K562 (cell line): ENCODE results near the gene ST14. TPM values are rescaled to one million over a fixed set of nuclear protein-coding genes. Genes with fewer than 3 reads are reported as not detected.

Source experiments
- ATAC-seq: fragments of 200-7000 bp; cut with Tn5 transposase; 3 replicates; pipeline ENCODE4 v1.9.1; 2020; ENCODE audit warnings: moderate library complexity
- BruUV-seq: library from RNA; stranded (reverse); fragments of 400-500 nt; replicated peaks from 2 replicates; lab custom pipeline; 2021; lab: Mats Ljungman, UMichigan
- CTCF ChIA-PET: fragments of 300-600 bp; formaldehyde crosslinking; extraction: SDS; loops from one replicate; lab custom pipeline; 2021; ENCODE audit warnings: low intra/inter-chr PET ratio; lab: Yijun Ruan, JAX
- POLR2A ChIA-PET: fragments of 300-600, 350-650 bp; sonication (Branson Sonifier 250); formaldehyde crosslinking; extraction: SDS; loops from one replicate; lab custom pipeline; 2021; ENCODE audit warnings: antibody characterized with exemption, inconsistent platforms; lab: Yijun Ruan, JAX
- DNase-seq, 4 experiments: peaks; one replicate each; pipeline versions ENCODE4 v3.0.0 to v3.0.0-alpha.2; 2011 to 2018; ENCODE audit warnings: low spot score in 3 of 4, mixed read lengths in 3 of 4; ENCODE audit errors: extremely low read depth in 1 of 4
- FAIRE-seq: peaks from 2 replicates; lab custom pipeline; 2011; peaks lifted over from hg19 to GRCh38; lab: Jason Lieb, UNC
- H2AFZ ChIP-seq: 2 replicates; pipeline ENCODE4 v1.6.0; 2011; ENCODE audit warnings: low read depth, low read length, control low read depth, inconsistent platforms
- H3K27ac ChIP-seq: fragments of 200-600 bp; 3 replicates; pipeline ENCODE4 v1.8.0; 2011; ENCODE audit warnings: low read depth, mild to moderate bottlenecking, control low read depth, inconsistent platforms, low read length, moderate library complexity, mixed read lengths; ENCODE audit errors: extremely low read depth
- H3K27me3 ChIP-seq, 2 experiments: fragments of 300-600 bp in 1 of 2; 2 replicates in 1 of 2; 3 replicates in 1 of 2; pipeline versions ENCODE4 v1.6.0 to v1.8.0; 2011; ENCODE audit warnings: inconsistent platforms in 2 of 2, low read length in 2 of 2, mild to moderate bottlenecking in 1 of 2, mixed read lengths in 1 of 2, moderate library complexity in 1 of 2; ENCODE audit not compliant: control insufficient read depth in 2 of 2, insufficient read depth in 2 of 2
- H3K36me3 ChIP-seq: fragments of 300-600 bp; 3 replicates; pipeline ENCODE4 v1.8.0; 2011; ENCODE audit warnings: mild to moderate bottlenecking, low read length, inconsistent platforms; ENCODE audit not compliant: control insufficient read depth, insufficient read depth
- H3K4me1 ChIP-seq, 2 experiments: fragments of 200-600 bp in 1 of 2; replicated peaks in 1 of 2; 2 replicates in 1 of 2; 3 replicates in 1 of 2; pipeline versions ENCODE4 v1.5.1 to v1.8.0; 2011; ENCODE audit warnings: inconsistent platforms in 2 of 2, low read length in 2 of 2, mild to moderate bottlenecking in 1 of 2, mixed read lengths in 1 of 2, moderate library complexity in 1 of 2; ENCODE audit not compliant: control insufficient read depth in 2 of 2, insufficient read depth in 2 of 2
- H3K4me2 ChIP-seq: 2 replicates; pipeline ENCODE4 v1.6.1; 2011; ENCODE audit warnings: low read length, control low read depth, inconsistent platforms, mixed read lengths; ENCODE audit not compliant: insufficient read depth
- H3K4me3 ChIP-seq: fragments of 200-600 bp; sonication (generic), shearing (Covaris generic); 2 replicates; pipeline ENCODE4 v1.5.1; 2016; ENCODE audit warnings: control low read depth, inconsistent platforms
- H3K79me2 ChIP-seq: fragments of 200-600 bp; 3 replicates; pipeline ENCODE4 v1.8.0; 2011; ENCODE audit warnings: low read length, inconsistent platforms; ENCODE audit not compliant: control insufficient read depth, insufficient read depth
- H3K9ac ChIP-seq, 2 experiments: 2 replicates each; pipeline versions ENCODE4 v1.6.0 to v1.6.1; 2011; ENCODE audit warnings: low read depth in 2 of 2, low read length in 2 of 2, control low read depth in 1 of 2, inconsistent platforms in 1 of 2, mild to moderate bottlenecking in 1 of 2, mixed read lengths in 1 of 2; ENCODE audit not compliant: insufficient read depth in 1 of 2
- H3K9me1 ChIP-seq: one replicate; pipeline ENCODE4 v1.6.0; 2011; ENCODE audit warnings: inconsistent platforms, mild to moderate bottlenecking, low read length, moderate library complexity; ENCODE audit not compliant: control insufficient read depth, insufficient read depth
- H3K9me3 ChIP-seq: replicated peaks from 2 replicates; pipeline ENCODE4 v1.5.1; 2011; ENCODE audit warnings: low read depth, low read length, inconsistent platforms; ENCODE audit not compliant: control insufficient read depth, insufficient read depth
- H4K20me1 ChIP-seq: replicated peaks from 2 replicates; pipeline ENCODE4 v1.6.1; 2011; ENCODE audit warnings: low read length, inconsistent platforms, mixed read lengths; ENCODE audit not compliant: control insufficient read depth, insufficient read depth
- ADNP ChIP-seq: fragments of 200-800 bp; sonication (Bioruptor generic); IDR thresholded peaks from 2 replicates; pipeline ENCODE4 v1.6.1; 2016; ENCODE audit warnings: missing genetic modification characterization, missing compliant biosample characterization
- DMBX1 ChIP-seq: fragments of 250-450 bp; sonication (Bioruptor Pico); IDR thresholded peaks from 2 replicates; pipeline ENCODE4 v1.8.0; 2022; ENCODE audit warnings: inconsistent platforms, mild to moderate bottlenecking, moderate library complexity, borderline replicate concordance
- EHMT2 ChIP-seq: fragments of 450-650 bp; IDR thresholded peaks from 2 replicates; pipeline ENCODE4 v1.6.1; 2018; ENCODE audit warnings: antibody characterized with exemption
- MBD2 ChIP-seq: sonication (generic); IDR thresholded peaks from 2 replicates; pipeline ENCODE4 v1.6.1; 2016; ENCODE audit warnings: low read depth, borderline replicate concordance
- MLLT1 ChIP-seq, 2 experiments: fragments of 450-650 bp; IDR thresholded peaks; 2 replicates each; pipeline ENCODE4 v1.6.1; 2016
- NBN ChIP-seq: fragments of 450-650 bp; IDR thresholded peaks from 2 replicates; pipeline ENCODE4 v1.6.1; 2016; ENCODE audit warnings: low read depth, mild to moderate bottlenecking
- POLR3G ChIP-seq: IDR thresholded peaks from 2 replicates; pipeline ENCODE4 v1.6.1; 2011; ENCODE audit not compliant: insufficient read length, insufficient replicate concordance; ENCODE audit errors: extremely low read depth
- RNF219 ChIP-seq: fragments of 250-450 bp; sonication (Bioruptor Pico); IDR thresholded peaks from 2 replicates; pipeline ENCODE4 v1.5.0; 2022; ENCODE audit warnings: mild to moderate bottlenecking
- SOX6 ChIP-seq: fragments of 450-650 bp; IDR thresholded peaks from 2 replicates; pipeline ENCODE4 v1.6.1; 2014; ENCODE audit warnings: mild to moderate bottlenecking
- ZNF224 ChIP-seq: sonication (generic); formaldehyde crosslinking; IDR thresholded peaks from 2 replicates; pipeline ENCODE4 v1.8.0; 2022; ENCODE audit warnings: mild to moderate bottlenecking, missing genetic modification reagents
- ZNF408 ChIP-seq: fragments of 250-450 bp; sonication (Bioruptor Pico); IDR thresholded peaks from 2 replicates; pipeline ENCODE4 v1.4.0; 2020; ENCODE audit warnings: low read depth, mild to moderate bottlenecking, moderate library complexity
- ZNF707 ChIP-seq: fragments of 250-450 bp; sonication (Bioruptor Pico); conservative IDR thresholded peaks from 2 replicates; pipeline ENCODE4 v1.8.0; 2022; ENCODE audit warnings: inconsistent platforms, mild to moderate bottlenecking, moderate library complexity
- WGBS: fragments of 100-300 bp; shearing (Covaris generic); methylation state at CpG from one replicate; pipeline ENCODE4 v1.1.6; 2016; ENCODE audit warnings: low coverage, mixed read lengths; ENCODE audit not compliant: insufficient coverage; ENCODE audit errors: missing lambda C conversion rate; 5-methylcytosine and 5-hydroxymethylcytosine counted together
- in situ Hi-C: fragments of 300-500 bp; cut with MboI; formaldehyde crosslinking; loops from 4 replicates; pipeline ENCODE4 v1.15.0; 2018; ENCODE audit warnings: inconsistent platforms, mixed read lengths
- intact Hi-C: fragments of 100-400 bp; cut with micrococcal nuclease; formaldehyde crosslinking; loops from 2 replicates; pipeline ENCODE4 v1.14.2; 2022
- polyA plus RNA-seq, 8 experiments: library from polyadenylated mRNA; depleted of rRNA in 4 of 8; stranded (reverse) in 5 of 8; unstranded in 3 of 8; fragments of >200 nt; fragmentation: Nextera tagmentation in 2 of 8; fragmentation: Illumina TruSeq in 1 of 8; extraction: Ambion mirVana in 2 of 8; extraction: Trizol in 1 of 8; gene quantifications; 2 replicates each; pipeline versions ENCODE4 v1.2.1 to v1.2.3, GENCODE V29; 2011 to 2014; ENCODE audit warnings: inconsistent platforms in 1 of 8, missing spikeins in 1 of 8
- total RNA-seq, 7 experiments: library from RNA; depleted of rRNA in 6 of 7; stranded (reverse); fragments of >200 nt in 6 of 7; fragmentation: Illumina TruSeq in 2 of 7; extraction: Trizol in 2 of 7; gene quantifications; 2 replicates each; pipeline versions ENCODE4 v1.2.1 to v1.2.3, GENCODE V29; 2011 to 2021; ENCODE audit warnings: low replicate concordance in 1 of 7
- TF ChIP-seq, protein P1 (sequence below): sonication (generic); formaldehyde crosslinking; IDR thresholded peaks from 2 replicates; pipeline ENCODE4 v1.8.0; 2023; ENCODE audit warnings: mild to moderate bottlenecking, missing genetic modification reagents

ST14 gene
- total and polyA plus RNA-seq, 9 of the 15 experiments (the other 6 are each of a cell fraction or from before 2014, with no cell fraction given) = 0.08 to 0.20 TPM; not detected in 7

DNA sequence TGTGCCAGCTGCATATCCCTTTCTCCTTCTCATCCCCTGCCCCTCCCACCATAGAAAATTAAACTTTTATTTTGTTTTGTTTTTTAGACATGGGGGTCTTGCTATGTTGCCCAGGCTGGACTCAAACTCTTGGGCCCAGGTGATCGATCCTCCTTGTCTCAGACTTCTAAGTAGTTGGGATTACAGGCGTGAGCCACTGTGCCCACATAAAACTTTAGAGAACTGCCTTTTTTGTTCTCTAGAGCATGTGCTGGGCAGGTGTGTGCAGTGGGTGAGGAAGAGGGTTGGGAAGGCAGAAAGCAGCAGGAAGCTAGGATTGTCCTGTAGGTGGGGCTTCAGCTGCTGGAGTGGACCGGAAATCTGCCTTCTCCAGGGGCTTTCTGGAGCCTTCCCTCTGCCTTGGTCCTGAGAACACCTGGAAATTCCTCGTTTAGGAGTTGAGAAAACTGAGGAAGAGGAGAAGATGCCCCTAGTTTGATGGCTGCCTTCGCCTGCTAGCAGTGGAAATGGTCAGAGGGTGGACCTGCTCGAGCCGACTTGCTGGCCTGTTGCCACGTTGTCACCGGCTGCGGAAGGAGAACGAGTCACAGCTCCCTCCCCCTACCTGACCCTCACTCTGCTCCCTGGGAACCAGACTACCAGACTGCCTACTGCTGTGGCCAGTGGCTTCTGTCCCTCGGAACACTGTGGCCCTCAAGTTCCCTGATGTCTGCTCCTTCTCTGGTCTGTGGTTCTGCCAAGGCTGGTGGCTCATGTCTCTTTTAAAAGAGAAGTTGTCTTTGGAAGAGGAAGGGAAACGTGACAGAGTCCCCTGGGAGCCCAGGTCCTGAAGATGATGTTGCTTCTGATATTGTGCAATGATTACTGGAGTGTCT is 4.0 kb downstream of the ST14 start:
- Histone ChIP-seq H3K4me1 (peaks cover 9 to 12% of the 10 kb centered on the region in 2 experiments; a peak in 2 of 5 replicates), H3K9me1 (no peaks in the 10 kb centered on the region), H3K36me3 (no peaks in the 10 kb centered on the region), H3K27ac (no peak overlapping the region), H3K9ac (peak overlapping the region; percentile 37 to 64; a peak in 3 of 4 replicates), H2AFZ (peak overlapping the region; percentile 88), H3K4me2 (peak overlapping the region; percentile 85), H3K4me3 (peak overlapping the region; percentile 36), H4K20me1 (peaks cover 3% of the 10 kb centered on the region; the same call in 1 of the 2 replicates), H3K27me3 (peaks cover 47 to 67% of the 10 kb centered on the region in 2 experiments), H3K79me2 (no peaks in the 10 kb centered on the region), H3K9me3 (no peaks in the 10 kb centered on the region)
- DNase-seq = peak; percentile 49 to 61 (median 55)
- peak; percentile 80 for ATAC-seq
- WGBS = 5% methylated on average over 12 of the region's 13 CpGs
- FAIRE-seq = peak; percentile 71
- ChIA-PET CTCF (interaction anchor here (0.6 kb wide), 2 partner anchors 186 to 629 kb away, joined by 3 to 4 read pairs; no protein-coding TSS in a partner anchor), POLR2A (interaction anchor here (1.3 kb wide), 1 partner anchor 62 kb away, joined by 5 read pairs; no protein-coding TSS in a partner anchor)
- BruUV-seq = no TSS peak
- in situ Hi-C loops = no loop called here
- intact Hi-C loops = no loop called here
- TF ChIP-seq MBD2 (no peak), ZNF408 (no peak), EHMT2 (0 out of 2 replicates have a peak, but pooled peaks have one; percentile 13), ZNF707 (CRISPR knock-in tag) (no peak), ZNF224 (CRISPR knock-in tag) (no peak), ADNP (tag) (no peak), DMBX1 (CRISPR knock-in tag) (no peak), SOX6 (no peak), MLLT1 (IDR thresholded peaks at IDR 0.05) (no peak), POLR3G (no peak), NBN (no peak), RNF219 (CRISPR knock-in tag) (no peak)
- TF ChIP-seq, protein P1, sequence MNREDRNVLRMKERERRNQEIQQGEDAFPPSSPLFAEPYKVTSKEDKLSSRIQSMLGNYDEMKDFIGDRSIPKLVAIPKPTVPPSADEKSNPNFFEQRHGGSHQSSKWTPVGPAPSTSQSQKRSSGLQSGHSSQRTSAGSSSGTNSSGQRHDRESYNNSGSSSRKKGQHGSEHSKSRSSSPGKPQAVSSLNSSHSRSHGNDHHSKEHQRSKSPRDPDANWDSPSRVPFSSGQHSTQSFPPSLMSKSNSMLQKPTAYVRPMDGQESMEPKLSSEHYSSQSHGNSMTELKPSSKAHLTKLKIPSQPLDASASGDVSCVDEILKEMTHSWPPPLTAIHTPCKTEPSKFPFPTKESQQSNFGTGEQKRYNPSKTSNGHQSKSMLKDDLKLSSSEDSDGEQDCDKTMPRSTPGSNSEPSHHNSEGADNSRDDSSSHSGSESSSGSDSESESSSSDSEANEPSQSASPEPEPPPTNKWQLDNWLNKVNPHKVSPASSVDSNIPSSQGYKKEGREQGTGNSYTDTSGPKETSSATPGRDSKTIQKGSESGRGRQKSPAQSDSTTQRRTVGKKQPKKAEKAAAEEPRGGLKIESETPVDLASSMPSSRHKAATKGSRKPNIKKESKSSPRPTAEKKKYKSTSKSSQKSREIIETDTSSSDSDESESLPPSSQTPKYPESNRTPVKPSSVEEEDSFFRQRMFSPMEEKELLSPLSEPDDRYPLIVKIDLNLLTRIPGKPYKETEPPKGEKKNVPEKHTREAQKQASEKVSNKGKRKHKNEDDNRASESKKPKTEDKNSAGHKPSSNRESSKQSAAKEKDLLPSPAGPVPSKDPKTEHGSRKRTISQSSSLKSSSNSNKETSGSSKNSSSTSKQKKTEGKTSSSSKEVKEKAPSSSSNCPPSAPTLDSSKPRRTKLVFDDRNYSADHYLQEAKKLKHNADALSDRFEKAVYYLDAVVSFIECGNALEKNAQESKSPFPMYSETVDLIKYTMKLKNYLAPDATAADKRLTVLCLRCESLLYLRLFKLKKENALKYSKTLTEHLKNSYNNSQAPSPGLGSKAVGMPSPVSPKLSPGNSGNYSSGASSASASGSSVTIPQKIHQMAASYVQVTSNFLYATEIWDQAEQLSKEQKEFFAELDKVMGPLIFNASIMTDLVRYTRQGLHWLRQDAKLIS (CRISPR knock-in tag) = no peak
